Liver (tissue), 9 donors: Measurements from ENCODE around the gene ZNF318. TPM values are rescaled to one million over a fixed set of nuclear protein-coding genes. Genes with fewer than 3 reads are reported as not detected.

Experiments
- DNase-seq: peaks from one replicate; pipeline ENCODE4 v3.0.0-alpha.2; 2017; ENCODE audit warnings: low spot score
- H3K27ac ChIP-seq, 2 donors: one replicate each; pipeline ENCODE4 v1.7.0; 2013; ENCODE audit warnings: inconsistent platforms in 2 of 2, low read length in 2 of 2, control low read depth in 1 of 2, low read depth in 1 of 2, mild to moderate bottlenecking in 1 of 2
- H3K27me3 ChIP-seq, 4 donors: one replicate each; pipeline versions ENCODE4 v1.6.1 to v1.7.0; 2013; ENCODE audit warnings: low read length in 3 of 4, inconsistent platforms in 1 of 4, mild to moderate bottlenecking in 1 of 4, moderate library complexity in 1 of 4; ENCODE audit not compliant: control insufficient read depth in 4 of 4, insufficient read depth in 4 of 4
- H3K36me3 ChIP-seq, 4 donors: one replicate each; pipeline versions ENCODE4 v1.6.1 to v1.7.0; 2013; ENCODE audit warnings: low read length in 3 of 4, mild to moderate bottlenecking in 3 of 4, low read depth in 1 of 4, moderate library complexity in 1 of 4; ENCODE audit not compliant: control insufficient read depth in 4 of 4, insufficient read depth in 3 of 4
- H3K4me1 ChIP-seq, 4 donors: one replicate each; pipeline versions ENCODE4 v1.6.1 to v1.7.0; 2013; ENCODE audit warnings: low read length in 3 of 4, mild to moderate bottlenecking in 3 of 4, moderate library complexity in 1 of 4; ENCODE audit not compliant: control insufficient read depth in 4 of 4, insufficient read depth in 4 of 4
- H3K4me3 ChIP-seq, 3 donors: one replicate each; pipeline versions ENCODE4 v1.6.1 to v1.7.0; 2013; ENCODE audit warnings: low read length in 3 of 3, control low read depth in 1 of 3, low read depth in 1 of 3, mild to moderate bottlenecking in 1 of 3
- H3K9ac ChIP-seq, 2 donors: one replicate each; pipeline ENCODE4 v1.7.0; 2013; ENCODE audit warnings: low read length in 2 of 2, mild to moderate bottlenecking in 2 of 2, moderate library complexity in 2 of 2, control low read depth in 1 of 2, low read depth in 1 of 2
- H3K9me3 ChIP-seq, 4 donors: one replicate each; pipeline versions ENCODE4 v1.6.1 to v1.7.0; 2013; ENCODE audit warnings: low read length in 3 of 4; ENCODE audit not compliant: control insufficient read depth in 4 of 4
- CTCF ChIP-seq: fragments of 150-350 bp; IDR thresholded peaks from 2 replicates; pipeline ENCODE4 v1.5.1; 2017; ENCODE audit warnings: improper control_type of control experiment, low read depth, low read length; ENCODE audit not compliant: missing input control
- EGR1 ChIP-seq, 2 donors: IDR thresholded peaks; 2 replicates each; pipeline ENCODE4 v1.6.1; 2016 to 2018; ENCODE audit warnings: antibody characterized with exemption in 2 of 2, low read depth in 2 of 2
- FOXA2 ChIP-seq: IDR thresholded peaks from 2 replicates; pipeline ENCODE4 v1.6.1; 2016; ENCODE audit warnings: antibody characterized with exemption
- GABPA ChIP-seq, 2 donors: IDR thresholded peaks in 1 of 2; conservative IDR thresholded peaks in 1 of 2; 2 replicates each; pipeline ENCODE4 v1.6.1; 2016; ENCODE audit warnings: antibody characterized with exemption in 2 of 2, mild to moderate bottlenecking in 1 of 2, moderate library complexity in 1 of 2
- HNF4A ChIP-seq, 2 donors: conservative IDR thresholded peaks; 2 replicates each; pipeline ENCODE4 v1.6.1; 2016; ENCODE audit warnings: antibody characterized with exemption in 2 of 2, mild to moderate bottlenecking in 2 of 2
- HNF4G ChIP-seq: IDR thresholded peaks from 2 replicates; pipeline ENCODE4 v1.6.1; 2016; ENCODE audit warnings: antibody characterized with exemption
- MAX ChIP-seq: IDR thresholded peaks from 2 replicates; pipeline ENCODE4 v1.6.1; 2016; ENCODE audit warnings: antibody characterized with exemption
- NR2F2 ChIP-seq: IDR thresholded peaks from 2 replicates; pipeline ENCODE4 v1.6.1; 2016; ENCODE audit warnings: antibody characterized with exemption
- RAD21 ChIP-seq, 2 donors: IDR thresholded peaks; 2 replicates each; pipeline ENCODE4 v1.6.1; 2016; ENCODE audit warnings: antibody characterized with exemption in 2 of 2, mild to moderate bottlenecking in 2 of 2
- RXRA ChIP-seq, 2 donors: IDR thresholded peaks; 2 replicates each; pipeline ENCODE4 v1.6.1; 2017 to 2018; ENCODE audit warnings: antibody characterized with exemption in 2 of 2, mild to moderate bottlenecking in 1 of 2
- TAF1 ChIP-seq: conservative IDR thresholded peaks from 2 replicates; pipeline ENCODE4 v1.6.1; 2016; ENCODE audit warnings: antibody characterized with exemption, mild to moderate bottlenecking
- YY1 ChIP-seq: IDR thresholded peaks from 2 replicates; pipeline ENCODE4 v1.6.1; 2016; ENCODE audit warnings: antibody characterized with exemption, mild to moderate bottlenecking
- WGBS: extraction: QIAGEN DNeasy Blood & Tissue Kit; methylation state at CpG from one replicate; pipeline ENCODE4 v1.1.7; 2013; 5-methylcytosine and 5-hydroxymethylcytosine counted together
- polyA plus RNA-seq, 2 donors: library from polyadenylated mRNA; stranded (reverse) in 1 of 2; unstranded in 1 of 2; fragments of 200-250 nt in 1 of 2; fragments of >200 nt in 1 of 2; fragmentation: Nextera tagmentation in 1 of 2; extraction: Ambion mirVana in 1 of 2; gene quantifications; one replicate each; pipeline versions ENCODE4 v1.2.1 to v1.2.3, GENCODE V29; 2013 to 2015
- total RNA-seq, 2 donors: library from RNA; depleted of rRNA; stranded (reverse); fragments of >200 nt; gene quantifications; one replicate each; pipeline ENCODE4 v1.2.3, GENCODE V29; 2014
- donor health status: healthy.
- donor health status: healthy.
- donor health status: healthy.
- donor health status: healthy.
- donor health status: healthy.

Gene ZNF318
- total and polyA plus RNA-seq, 4 donors = 3.6 to 9.1 (median 4.2) TPM

GRCh38 chr6:43405354-43405753, 35.9 kb upstream of the ZNF318 start:
- H3K27ac ChIP-seq = no peak overlapping the region

GRCh38 chr6:43402820-43403219, 33.4 kb upstream of the ZNF318 start:
- no peak for DNase-seq
- H3K4me1 ChIP-seq = no peaks in the 10 kb centered on the region
- WGBS = 86% methylated on average over 1 of the region's 1 CpG
- no peak overlapping the region for H3K4me3 ChIP-seq
- no peak overlapping the region for H3K27ac ChIP-seq
- H3K9me3 ChIP-seq = no peaks in the 10 kb centered on the region
- TF ChIP-seq HNF4A (conservative IDR thresholded peaks at IDR 0.05) = no peak
- TF ChIP-seq RXRA (IDR thresholded peaks at IDR 0.05) = no peak
- no peaks in the 10 kb centered on the region for H3K36me3 ChIP-seq
- H3K9ac ChIP-seq = no peak overlapping the region
- H3K27me3 ChIP-seq = no peaks in the 10 kb centered on the region

More at GRCh38 chr6:43405354-43405753, 35.9 kb upstream of the ZNF318 start:
- DNase-seq = no peak
- TF ChIP-seq CTCF (no peak), RAD21 (IDR thresholded peaks at IDR 0.05) (no peak), RXRA (IDR thresholded peaks at IDR 0.05) (no peak)
- 57% methylated on average over 3 of the region's 3 CpGs for WGBS
- Histone ChIP-seq H3K4me3 (no peak overlapping the region), H3K9me3 (no peaks in the 10 kb centered on the region), H3K36me3 (no peaks in the 10 kb centered on the region), H3K27me3 (no peaks in the 10 kb centered on the region), H3K9ac (no peak overlapping the region), H3K4me1 (no peaks in the 10 kb centered on the region)

- Histone ChIP-seq H3K36me3 (no peaks in the 10 kb centered on the region), H3K4me1 (no peaks in the 10 kb centered on the region), H3K9me3 (no peaks in the 10 kb centered on the region), H3K9ac (no peak overlapping the region), H3K27ac (no peak overlapping the region), H3K4me3 (no peak overlapping the region), H3K27me3 (no peaks in the 10 kb centered on the region)
- WGBS = 91% methylated on average over 3 of the region's 3 CpGs
- no peak for DNase-seq
- no peak for TF ChIP-seq HNF4G
- TF ChIP-seq RXRA (IDR thresholded peaks at IDR 0.05) = no peak
- no peak for TF ChIP-seq EGR1 (IDR thresholded peaks at IDR 0.05; ENCODE audit: low read depth in 2 of 2)
- TF ChIP-seq CTCF = no peak
- TF ChIP-seq FOXA2 = no peak
- TF ChIP-seq YY1 = no peak
- TF ChIP-seq NR2F2 = no peak
- TF ChIP-seq TAF1 = no peak
- no peak for TF ChIP-seq GABPA (IDR thresholded peaks at IDR 0.05 in 1 of 2, conservative IDR thresholded peaks at IDR 0.05 in 1 of 2)
- TF ChIP-seq MAX = no peak
These were observed 32.3 kb upstream of the ZNF318 start for GRCh38 chr6:43401730-43402129.
